Frontal cortex (tissue), 4 donors: ENCODE results near the gene VARS1. TPM values are rescaled to one million over a fixed set of nuclear protein-coding genes. Genes with fewer than 3 reads are reported as not detected.
A peak's percentile ranks its signal among the peaks of the same experiment; 100 is the strongest.

Experiments used
- DNase-seq, 2 donors: peaks; one replicate each; pipeline ENCODE4 v3.0.0; 2012; ENCODE audit warnings: low spot score in 2 of 2
- FAIRE-seq: peaks from 2 replicates; lab custom pipeline; 2012; peaks lifted over from hg19 to GRCh38; lab: Jason Lieb, UNC
- total RNA-seq: library from RNA; depleted of rRNA; stranded (reverse); fragments of >200 nt; gene quantifications from one replicate; pipeline ENCODE4 v1.2.3, GENCODE V29; 2014
- donor health status: control.
- donor health status: control.
- donor health status: control.

The VARS1 gene
- total RNA-seq, 1 donor from 2014 or later, result 34.6 TPM

- FAIRE-seq, result no peak
- DNase-seq, result peak in 1 of 2 donors; percentile 78
Measured at GRCh38 chr6:31776989-31777666, 18.4 kb downstream of the VARS1 start, which contains the start of gene VWA7. Gene VWA7 (minus strand): TSS chr6:31777328. CDS start chr6:31776779, 549 bp downstream.

DNA sequence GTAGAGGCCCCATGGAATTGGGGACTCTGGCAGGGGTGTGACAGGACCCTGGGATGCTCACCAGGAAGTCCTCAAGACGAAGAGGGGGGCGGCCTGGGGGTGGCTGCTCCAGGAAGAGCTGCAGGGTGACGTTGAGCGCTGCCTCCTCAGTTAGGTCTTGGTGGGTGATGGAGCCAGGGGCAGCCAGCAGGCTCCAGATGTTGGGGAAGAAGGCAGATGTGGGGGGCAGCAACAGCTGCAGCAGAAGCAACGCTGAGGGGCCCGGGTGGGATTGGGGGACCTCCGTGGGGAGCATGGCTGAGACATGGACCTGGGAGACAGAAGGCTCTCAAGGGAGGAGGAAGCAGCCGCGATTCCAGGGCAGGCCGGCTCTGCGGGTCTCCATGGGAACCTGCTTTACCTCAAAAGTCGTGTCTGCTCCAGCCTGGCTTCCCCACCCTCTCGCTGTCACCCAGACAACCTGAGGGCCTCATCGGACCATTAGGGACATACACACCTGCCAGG lies 19.0 kb downstream of the VARS1 start:
- no peak for FAIRE-seq
- DNase-seq, result no peak

DNA sequence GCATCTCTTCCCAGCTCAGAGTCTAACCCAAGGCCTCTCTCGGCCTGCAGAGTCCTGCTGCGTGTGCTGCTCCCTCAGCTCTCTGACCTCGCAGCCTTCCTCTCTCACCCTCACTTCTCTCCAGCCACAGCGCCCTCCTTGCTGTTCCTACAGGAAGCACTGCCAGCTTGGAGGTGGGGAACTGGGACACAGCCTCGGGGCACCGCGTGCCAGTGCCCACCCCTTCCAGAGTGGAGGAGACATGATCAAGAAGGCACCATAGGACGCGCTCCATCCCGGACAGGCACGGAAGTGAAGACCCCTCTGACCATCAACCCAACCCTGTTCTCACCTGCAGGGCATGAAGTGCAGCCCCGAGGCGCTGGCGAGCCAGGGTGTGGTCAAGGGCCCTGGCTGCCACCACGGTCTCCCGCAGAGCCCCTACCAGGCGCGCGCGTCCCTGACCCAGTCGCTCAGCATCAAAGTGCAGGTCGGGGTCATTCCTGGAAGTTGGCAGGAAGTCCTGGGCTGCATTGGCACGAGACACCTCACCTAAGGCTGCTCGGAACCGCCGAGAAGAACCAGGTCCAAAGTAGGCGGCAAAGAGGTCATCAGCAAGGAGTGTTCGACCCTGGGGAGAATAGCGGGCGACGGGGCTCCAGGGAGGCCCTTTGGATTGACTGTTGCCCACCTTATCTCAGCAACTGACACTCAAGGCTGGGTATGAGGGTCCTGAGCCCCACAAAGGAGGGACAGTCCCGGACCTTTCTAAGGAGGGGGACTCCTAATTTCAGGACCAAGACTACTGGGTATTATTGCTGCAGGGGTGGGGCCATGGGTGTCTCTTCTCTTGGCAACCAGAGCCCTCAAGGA lies 19.7 kb downstream of the VARS1 start:
- FAIRE-seq (no peak), DNase-seq (no peak)

DNA sequence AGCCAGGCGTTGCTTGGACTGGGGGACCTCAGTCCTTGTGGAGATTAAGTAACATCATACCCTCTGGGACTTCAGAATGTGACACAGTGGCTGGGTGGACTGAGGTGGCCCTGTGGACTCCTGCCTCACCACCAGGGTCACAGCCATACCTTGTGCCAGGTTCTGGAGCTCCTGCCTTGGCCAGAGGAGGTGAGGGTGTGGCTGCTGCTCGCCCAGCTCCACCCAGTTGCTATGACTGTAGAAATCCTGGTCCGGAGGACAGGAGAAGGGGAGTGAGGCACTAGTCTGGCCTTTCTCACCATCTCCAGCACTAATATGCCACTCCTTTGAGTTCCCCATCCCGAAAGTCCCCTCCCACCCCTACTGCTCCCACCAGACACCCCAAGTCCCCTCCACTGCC lies 20.4 kb downstream of the VARS1 start:
- DNase-seq (no peak), FAIRE-seq (no peak)

- no peak for FAIRE-seq
- no peak for DNase-seq
Measured at GRCh38 chr6:31771992-31772358, 23.6 kb downstream of the VARS1 start.

- DNase-seq, result no peak
- no peak for FAIRE-seq
Measured at GRCh38 chr6:31770860-31771259, 24.7 kb downstream of the VARS1 start.

GRCh38 chr6:31769684-31770371 lies 25.7 kb downstream of the VARS1 start:
- DNase-seq, result peak in 1 of 2 donors; percentile 65
- FAIRE-seq, result no peak

- FAIRE-seq (no peak), DNase-seq (no peak)
Measured at GRCh38 chr6:31768363-31769257, 26.9 kb downstream of the VARS1 start.

- DNase-seq, result no peak
- no peak for FAIRE-seq
Measured at GRCh38 chr6:31767096-31767645, 28.4 kb downstream of the VARS1 start.

- FAIRE-seq (no peak), DNase-seq (no peak)
Measured at GRCh38 chr6:31765910-31766794, 29.4 kb downstream of the VARS1 start.

DNA sequence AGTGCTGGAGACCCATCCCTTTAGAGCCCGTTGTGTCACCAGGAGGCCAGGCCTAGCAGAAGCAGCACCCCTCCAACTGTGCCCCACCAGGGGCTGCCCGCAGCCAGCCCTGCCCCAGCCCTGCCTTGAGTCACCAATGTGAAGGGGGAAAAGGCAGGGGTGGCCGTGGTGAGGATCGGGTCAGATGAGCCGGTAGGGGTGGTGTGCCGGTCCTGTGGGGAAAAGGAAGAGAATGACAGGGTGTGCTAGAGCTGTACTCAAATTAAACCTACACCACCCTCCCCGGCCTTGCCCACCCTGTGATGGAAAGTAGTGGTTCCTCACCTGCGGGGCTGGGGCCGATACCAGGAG lies 30.0 kb downstream of the VARS1 start:
- DNase-seq (no peak), FAIRE-seq (no peak)

DNA sequence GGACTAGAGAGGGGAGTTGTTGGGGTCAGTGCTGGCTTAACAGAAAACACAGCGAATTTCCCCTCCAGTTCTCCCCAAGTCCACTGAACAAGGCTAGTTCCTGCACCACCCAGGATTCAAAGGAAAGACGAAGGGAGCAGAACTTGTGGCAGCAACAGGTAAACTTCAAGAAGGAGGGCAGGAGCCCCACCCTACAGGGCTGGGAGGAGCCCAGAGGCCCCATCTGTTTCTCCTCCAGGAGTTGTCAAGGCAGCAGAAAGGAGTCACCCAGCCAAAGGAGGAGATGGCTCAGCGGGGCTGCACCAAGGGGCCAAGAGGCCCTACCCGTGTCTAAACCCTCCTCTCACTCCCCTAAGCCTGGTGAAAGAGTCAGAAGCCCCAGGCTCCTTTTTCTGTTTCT lies 31.4 kb downstream of the VARS1 start:
- no peak for DNase-seq
- no peak for FAIRE-seq

- FAIRE-seq, result no peak
- DNase-seq, result peak in 1 of 2 donors; percentile 62
Measured at GRCh38 chr6:31763619-31763940, 32.0 kb downstream of the VARS1 start.

GRCh38 chr6:31762878-31763618 lies 32.5 kb downstream of the VARS1 start:
- no peak for FAIRE-seq
- no peak for DNase-seq

GRCh38 chr6:31762356-31762755 lies 33.2 kb downstream of the VARS1 start, which contains the start of gene SAPCD1:
Gene SAPCD1 (plus strand): TSS chr6:31762656. CDS start chr6:31763055, 399 bp downstream.
- FAIRE-seq (no peak), DNase-seq (no peak)

GRCh38 chr6:31761343-31761742 lies 34.2 kb downstream of the VARS1 start:
- DNase-seq (no peak), FAIRE-seq (no peak)

GRCh38 chr6:31760790-31761189 lies 34.8 kb downstream of the VARS1 start:
- DNase-seq (no peak), FAIRE-seq (no peak)

DNA sequence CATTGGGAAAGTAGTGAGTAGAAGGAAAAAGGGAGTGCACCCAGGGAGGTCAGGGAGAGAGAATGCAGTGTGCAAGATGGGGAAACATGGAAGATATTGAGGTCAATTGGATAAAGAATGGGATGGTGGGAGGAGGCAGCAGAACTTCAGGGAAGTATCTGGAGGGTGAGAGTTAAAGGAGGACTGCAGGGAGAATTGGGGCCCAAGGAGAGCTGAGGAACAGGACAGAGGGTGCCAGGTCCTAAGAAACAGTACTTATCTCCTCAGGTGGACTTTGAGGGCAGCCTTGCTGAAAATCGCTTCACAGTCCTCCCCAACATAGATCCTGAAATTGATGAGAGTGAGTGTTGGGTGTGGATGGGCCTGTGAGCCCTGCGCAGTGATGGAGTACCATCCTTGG lies 37.3 kb downstream of the VARS1 start:
- DNase-seq, result no peak
- no peak for FAIRE-seq
